Mucosa of gallbladder (tissue), 1 donor: Measurements from ENCODE around the gene TDRD7. TPM values are rescaled to one million over a fixed set of nuclear protein-coding genes. Genes with fewer than 3 reads are reported as not detected.
A peak's percentile ranks its signal among the peaks of the same experiment; 100 is the strongest.

Experiments used
- DNase-seq: peaks from one replicate; pipeline ENCODE4 v3.0.0-alpha.2; 2020; ENCODE audit warnings: low spot score
- total RNA-seq: library from RNA; stranded (reverse); gene quantifications from one replicate; pipeline ENCODE4 v1.2.1, GENCODE V29; 2021
- donor health status: DM: no; HTN: no; CAD: no.

Gene TDRD7
- total RNA-seq, 1 donor from 2014 or later, result 25.7 TPM

GRCh38 chr9:97526895-97527575, 115.1 kb downstream of the TDRD7 start:
- no peak for DNase-seq

GRCh38 chr9:97527626-97528528, 116.0 kb downstream of the TDRD7 start:
- DNase-seq, result no peak

- DNase-seq, result no peak
Observed at GRCh38 chr9:97528529-97529230, 116.8 kb downstream of the TDRD7 start.

GRCh38 chr9:97529363-97530076, 117.6 kb downstream of the TDRD7 start:
- peak; percentile 22 for DNase-seq

- no peak for DNase-seq
Observed at GRCh38 chr9:97531888-97532376, 120.0 kb downstream of the TDRD7 start.

- no peak for DNase-seq
Observed at GRCh38 chr9:97534185-97534584, 122.3 kb downstream of the TDRD7 start.

- no peak for DNase-seq
Observed at GRCh38 chr9:97534961-97535594, 123.2 kb downstream of the TDRD7 start.

- no peak for DNase-seq
Observed at GRCh38 chr9:97535771-97536170, 123.9 kb downstream of the TDRD7 start.

GRCh38 chr9:97536480-97536879, 124.6 kb downstream of the TDRD7 start:
- no peak for DNase-seq

GRCh38 chr9:97543561-97543960, 131.7 kb downstream of the TDRD7 start:
- no peak for DNase-seq

- DNase-seq, result no peak
Observed at GRCh38 chr9:97545486-97545885, 133.6 kb downstream of the TDRD7 start.

Other genes with a start within 250 kb of the TDRD7 start
- 4.0 TPM for gene CCDC180, start 104.4 kb upstream of the TDRD7 start, total RNA-seq
- 11.4 TPM for gene TMOD1, start 89.6 kb downstream of the TDRD7 start, total RNA-seq
- 21.6 TPM for gene TSTD2, start 221.3 kb downstream of the TDRD7 start, total RNA-seq
- gene NCBP1, start 221.7 kb downstream of the TDRD7 start, total RNA-seq, result 23.9 TPM